GM15510 (cell line): Measurements from ENCODE around the gene PABPN1L.

Source experiments
- POLR2A ChIP-seq: IDR thresholded peaks from 3 replicates; pipeline ENCODE4 v1.6.1; 2011; ENCODE audit warnings: borderline replicate concordance; ENCODE audit not compliant: insufficient read length; ENCODE audit errors: extremely low read depth

Gene PABPN1L

GRCh38 chr16:88855736-88856121 lies 10.7 kb downstream of the PABPN1L start:
- no peak for TF ChIP-seq POLR2A

GRCh38 chr16:88855176-88855575 lies 11.3 kb downstream of the PABPN1L start:
- TF ChIP-seq POLR2A: no peak

GRCh38 chr16:88854306-88855111 lies 12.0 kb downstream of the PABPN1L start:
- no peak for TF ChIP-seq POLR2A

GRCh38 chr16:88853325-88853941 lies 13.0 kb downstream of the PABPN1L start:
- no peak for TF ChIP-seq POLR2A

DNA sequence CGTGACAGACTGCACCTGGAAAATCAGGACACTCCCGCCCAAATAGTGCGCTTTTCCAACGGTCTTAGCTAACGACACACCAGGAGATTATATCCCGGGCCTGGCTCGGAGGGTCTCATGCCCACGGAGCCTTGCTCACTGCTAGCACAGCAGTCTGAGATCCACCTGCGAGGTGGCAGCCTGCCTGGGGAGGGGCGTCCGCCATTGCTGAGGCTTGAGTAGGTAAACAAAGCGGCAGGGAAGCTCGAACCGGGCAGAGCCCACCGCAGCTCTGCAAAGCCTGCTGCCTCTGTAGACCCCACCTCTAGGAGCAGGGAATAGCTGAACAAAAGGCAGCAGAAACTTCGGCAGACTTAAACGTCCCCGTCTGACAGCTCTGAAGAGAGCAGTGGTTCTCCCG lies 14.8 kb downstream of the PABPN1L start:
- no peak for TF ChIP-seq POLR2A

DNA sequence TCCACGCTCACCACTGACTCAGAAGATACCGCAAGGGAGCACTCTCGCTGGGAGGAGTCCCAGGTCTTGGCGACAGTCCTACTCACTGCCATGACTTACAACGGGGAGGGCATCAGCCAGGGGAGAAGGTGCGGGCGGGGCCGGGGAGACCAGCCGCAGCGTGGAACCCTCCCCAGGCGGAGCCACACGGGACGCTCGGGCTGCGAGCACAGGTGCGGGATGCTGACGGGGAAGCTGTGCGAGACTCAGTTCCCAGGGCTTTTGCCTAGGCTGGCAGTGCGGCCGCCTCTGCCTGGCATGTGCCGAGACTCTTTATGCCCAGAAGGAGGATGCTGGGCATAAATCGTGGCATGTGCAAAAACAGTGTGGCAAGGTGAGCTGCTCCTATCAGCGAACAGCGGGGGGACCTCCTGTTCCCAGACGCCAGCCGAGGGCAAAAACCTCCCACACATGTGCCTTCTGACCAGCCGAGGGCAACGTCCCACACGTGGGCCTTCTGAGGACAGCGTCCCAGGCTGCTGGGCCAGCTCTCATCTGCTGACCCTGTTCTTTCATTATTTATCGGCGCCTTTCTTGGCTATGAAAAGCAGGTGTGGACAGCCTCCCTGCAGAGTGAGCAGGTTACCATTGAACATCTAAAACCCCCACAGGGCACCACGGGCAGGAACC lies 15.8 kb downstream of the PABPN1L start:
- no peak for TF ChIP-seq POLR2A

GRCh38 chr16:88848557-88848956 lies 17.9 kb downstream of the PABPN1L start:
- no peak for TF ChIP-seq POLR2A

DNA sequence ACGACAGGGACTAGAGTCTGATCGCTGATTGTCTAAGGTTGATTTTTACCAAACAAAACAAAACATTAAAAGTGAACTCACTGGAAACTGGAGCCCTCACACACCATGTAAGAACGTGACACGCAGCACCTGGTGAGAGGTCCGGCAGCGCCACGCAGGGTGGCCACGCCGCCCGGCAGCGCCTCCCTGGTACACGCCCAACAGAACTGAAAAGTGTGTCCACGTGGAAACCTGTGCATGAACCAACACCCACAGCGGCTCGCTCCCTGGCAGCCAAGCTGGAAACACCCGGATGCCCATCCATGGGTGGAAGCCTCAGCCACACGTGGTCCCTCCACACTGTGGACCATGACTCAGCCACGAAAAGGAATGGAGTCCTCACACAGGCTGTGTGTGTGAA lies 18.8 kb downstream of the PABPN1L start:
- no peak for TF ChIP-seq POLR2A

- no peak for TF ChIP-seq POLR2A
Measured at GRCh38 chr16:88846088-88846487, 20.4 kb downstream of the PABPN1L start.

GRCh38 chr16:88844419-88845036 lies 21.9 kb downstream of the PABPN1L start:
- no peak for TF ChIP-seq POLR2A

- TF ChIP-seq POLR2A: no peak
Measured at GRCh38 chr16:88843256-88843655, 23.2 kb downstream of the PABPN1L start.

- TF ChIP-seq POLR2A: no peak
Measured at GRCh38 chr16:88842806-88843205, 23.7 kb downstream of the PABPN1L start.

GRCh38 chr16:88842308-88842756 lies 24.1 kb downstream of the PABPN1L start:
- TF ChIP-seq POLR2A: no peak

GRCh38 chr16:88841521-88842307 lies 24.7 kb downstream of the PABPN1L start:
- TF ChIP-seq POLR2A: no peak

DNA sequence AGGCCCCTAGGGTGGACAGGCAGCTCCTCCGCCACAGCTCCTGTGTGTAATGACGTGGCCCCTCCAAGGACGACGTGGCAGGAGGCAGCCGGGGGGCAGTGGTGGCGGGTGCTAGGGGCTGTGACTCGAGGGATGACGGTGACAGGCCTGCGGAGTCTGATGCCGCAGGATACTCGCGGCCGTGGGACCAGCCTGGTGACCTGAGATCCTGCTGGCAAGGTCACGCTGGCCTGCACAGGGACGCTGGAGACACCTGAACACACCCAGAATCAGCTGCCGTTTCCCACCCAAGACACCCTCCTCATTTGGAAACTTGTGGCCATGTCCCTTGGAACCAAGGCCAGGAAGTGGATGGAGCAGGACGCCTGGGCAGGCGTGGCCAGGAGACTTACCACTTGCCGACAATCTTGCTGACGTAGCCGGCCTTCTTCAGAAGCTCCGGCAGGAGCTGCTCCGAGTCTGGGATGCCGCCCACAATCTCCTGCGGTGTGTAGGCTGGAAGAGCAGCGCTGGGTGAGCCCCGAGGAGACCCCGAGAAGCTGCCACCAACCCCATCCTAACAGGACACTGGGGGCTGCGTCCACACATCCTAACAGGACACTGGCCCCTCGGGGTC lies 25.8 kb downstream of the PABPN1L start:
- no peak for TF ChIP-seq POLR2A
